HepG2 (cell line): ENCODE results near the gene HSD17B2. TPM values are rescaled to one million over a fixed set of nuclear protein-coding genes. Genes with fewer than 3 reads are reported as not detected.

Experiments used
- ARID5B ChIP-seq: IDR thresholded peaks from 2 replicates; pipeline ENCODE4 v1.4.0; 2020; ENCODE audit warnings: mild to moderate bottlenecking, missing genetic modification reagents
- ESRRA ChIP-seq: sonication (generic); formaldehyde crosslinking; IDR thresholded peaks from 2 replicates; pipeline ENCODE4 v1.5.1; 2020; ENCODE audit warnings: mild to moderate bottlenecking, low read depth, missing genetic modification reagents
- FOXP4 ChIP-seq: sonication (generic); formaldehyde crosslinking; IDR thresholded peaks from 2 replicates; pipeline ENCODE4 v1.4.0; 2020; ENCODE audit warnings: missing genetic modification reagents
- GATAD1 ChIP-seq: IDR thresholded peaks from 2 replicates; pipeline ENCODE4 v1.6.1; 2016; ENCODE audit warnings: missing genetic modification reagents, missing compliant biosample characterization
- HNF1B ChIP-seq: sonication (generic); formaldehyde crosslinking; IDR thresholded peaks from 2 replicates; pipeline ENCODE4 v1.5.1; 2020; ENCODE audit warnings: mild to moderate bottlenecking, moderate library complexity, missing genetic modification reagents
- HNF4G ChIP-seq, 2 experiments: sonication (generic) in 1 of 2; formaldehyde crosslinking in 1 of 2; IDR thresholded peaks; 2 replicates each; pipeline versions ENCODE4 v1.4.0 to v1.6.1; 2011 to 2020; ENCODE audit warnings: borderline replicate concordance in 2 of 2, low read depth in 2 of 2, mild to moderate bottlenecking in 2 of 2, low read length in 1 of 2, missing genetic modification reagents in 1 of 2, moderate library complexity in 1 of 2
- HOXA5 ChIP-seq: sonication (generic); formaldehyde crosslinking; IDR thresholded peaks from 2 replicates; pipeline ENCODE4 v1.4.0; 2020; ENCODE audit warnings: missing genetic modification reagents
- HOXD1 ChIP-seq: sonication (generic); formaldehyde crosslinking; IDR thresholded peaks from 2 replicates; pipeline ENCODE4 v1.5.0; 2020; ENCODE audit warnings: missing genetic modification reagents
- IKZF1 ChIP-seq: fragments of 450-650 bp; IDR thresholded peaks from 2 replicates; pipeline ENCODE4 v1.7.1; 2016
- KLF12 ChIP-seq: sonication (generic); formaldehyde crosslinking; IDR thresholded peaks from 2 replicates; pipeline ENCODE4 v1.4.0; 2020; ENCODE audit warnings: missing genetic modification reagents, borderline replicate concordance
- KLF16 ChIP-seq, 2 experiments: sonication (generic) in 1 of 2; formaldehyde crosslinking in 1 of 2; IDR thresholded peaks; 2 replicates each; pipeline versions ENCODE4 v1.6.1 to v1.8.0; 2016 to 2023; ENCODE audit warnings: missing genetic modification reagents in 2 of 2, missing compliant biosample characterization in 1 of 2
- LCORL ChIP-seq, 2 experiments: fragments of 450-650 bp in 1 of 2; sonication (generic) in 1 of 2; formaldehyde crosslinking in 1 of 2; IDR thresholded peaks; 2 replicates each; pipeline versions ENCODE4 v1.5.0 to v1.6.1; 2017 to 2020; ENCODE audit warnings: antibody characterized with exemption in 1 of 2, missing genetic modification reagents in 1 of 2
- MEF2D ChIP-seq: sonication (generic); formaldehyde crosslinking; IDR thresholded peaks from 2 replicates; pipeline ENCODE4 v1.5.1; 2020; ENCODE audit warnings: mild to moderate bottlenecking, missing genetic modification reagents
- MIER2 ChIP-seq: IDR thresholded peaks from 2 replicates; pipeline ENCODE4 v1.6.1; 2016; ENCODE audit warnings: missing biosample characterization, missing genetic modification reagents
- NCOA2 ChIP-seq: sonication (generic); formaldehyde crosslinking; IDR thresholded peaks from 2 replicates; pipeline ENCODE4 v1.8.0; 2022; ENCODE audit warnings: inconsistent platforms
- NFIC ChIP-seq: IDR thresholded peaks from 2 replicates; pipeline ENCODE4 v1.6.1; 2012; ENCODE audit warnings: mild to moderate bottlenecking, low read length, inconsistent platforms
- NRL ChIP-seq: sonication (generic); formaldehyde crosslinking; IDR thresholded peaks from 2 replicates; pipeline ENCODE4 v1.5.0; 2020; ENCODE audit warnings: missing genetic modification reagents, mild to moderate bottlenecking, moderate library complexity, borderline replicate concordance
- SOX5 ChIP-seq: IDR thresholded peaks from 2 replicates; pipeline ENCODE4 v1.6.1; 2016; ENCODE audit warnings: borderline replicate concordance
- TBX2 ChIP-seq: sonication (generic); formaldehyde crosslinking; IDR thresholded peaks from 2 replicates; pipeline ENCODE4 v1.5.0; 2020; ENCODE audit warnings: missing genetic modification reagents, mild to moderate bottlenecking, borderline replicate concordance
- TEF ChIP-seq: sonication (generic); formaldehyde crosslinking; IDR thresholded peaks from 2 replicates; pipeline ENCODE4 v1.5.0; 2020; ENCODE audit warnings: missing genetic modification reagents
- ZNF264 ChIP-seq: sonication (generic); formaldehyde crosslinking; IDR thresholded peaks from 2 replicates; pipeline ENCODE4 v1.4.0; 2020; ENCODE audit warnings: missing genetic modification reagents
- ZNF331 ChIP-seq: sonication (generic); formaldehyde crosslinking; IDR thresholded peaks from 2 replicates; pipeline ENCODE4 v1.4.0; 2020; ENCODE audit warnings: missing genetic modification reagents
- polyA plus RNA-seq, 8 experiments: library from polyadenylated mRNA; depleted of rRNA in 3 of 8; stranded (reverse) in 7 of 8; unstranded in 1 of 8; fragments of >200 nt; fragmentation: Illumina TruSeq in 4 of 8; extraction: Trizol in 4 of 8; gene quantifications; 2 replicates each; pipeline versions ENCODE4 v1.2.1 to v1.2.3, GENCODE V29; 2011 to 2016; ENCODE audit warnings: low read depth in 4 of 8, missing spikeins in 1 of 8, mixed read lengths in 1 of 8; ENCODE audit not compliant: insufficient read depth in 1 of 8
- total RNA-seq, 5 experiments: library from RNA; depleted of rRNA; stranded (reverse); fragments of >200 nt; fragmentation: Illumina TruSeq; extraction: Trizol; gene quantifications; 2 replicates each; pipeline ENCODE4 v1.2.3, GENCODE V29; 2016; ENCODE audit warnings: low read depth in 1 of 5

HSD17B2 gene
- total and polyA plus RNA-seq, 2 of the 13 experiments (the other 11 are each of a cell fraction or from before 2014, with no cell fraction given) = 26.3 to 69.3 TPM

- 0 out of 2 replicates have a peak, but pooled peaks have one; percentile 46 for TF ChIP-seq ZNF264 (CRISPR knock-in tag)
- TF ChIP-seq TBX2 (CRISPR knock-in tag) = peak; percentile 84
- peak; percentile 60; the same call in 1 of the 2 replicates for TF ChIP-seq HNF1B (CRISPR knock-in tag)
- peak; percentile 57; the same call in 1 of the 2 replicates for TF ChIP-seq MEF2D
- 0 out of 2 replicates have a peak, but pooled peaks have one; percentile 24 for TF ChIP-seq TEF (CRISPR knock-in tag)
- TF ChIP-seq NFIC = no peak; the same call in 1 of the 2 replicates
- peak; percentile 85 for TF ChIP-seq HOXA5 (CRISPR knock-in tag)
- TF ChIP-seq HOXD1 = peak; percentile 87
- 0 out of 4 replicates have a peak, but pooled peaks of 1 of the 2 experiments have one; percentile 16 for TF ChIP-seq KLF16 (CRISPR knock-in tag; IDR thresholded peaks at IDR 0.05)
- TF ChIP-seq FOXP4 (CRISPR knock-in tag) = peak; percentile 78
- TF ChIP-seq LCORL (IDR thresholded peaks at IDR 0.05) = no peak
- TF ChIP-seq LCORL (CRISPR knock-in tag; IDR thresholded peaks at IDR 0.05) = 0 out of 2 replicates have a peak, but pooled peaks have one; percentile 14
- peak; percentile 32; the same call in 1 of the 2 replicates for TF ChIP-seq MIER2 (CRISPR knock-in tag)
- peak; percentile 79 for TF ChIP-seq NCOA2 (CRISPR knock-in tag)
- TF ChIP-seq IKZF1 = no peak
- TF ChIP-seq HNF4G (IDR thresholded peaks at IDR 0.05; ENCODE audit: borderline replicate concordance, low read depth, low read length) = peak; percentile 85
- peak; percentile 41; the same call in 1 of the 2 replicates for TF ChIP-seq HNF4G (CRISPR knock-in tag; IDR thresholded peaks at IDR 0.05; ENCODE audit: borderline replicate concordance, low read depth)
- TF ChIP-seq SOX5 (CRISPR knock-in tag) = peak; percentile 75
- TF ChIP-seq GATAD1 (CRISPR knock-in tag) = 0 out of 2 replicates have a peak, but pooled peaks have one; percentile 12
- TF ChIP-seq ZNF331 (CRISPR knock-in tag) = peak; percentile 55; the same call in 1 of the 2 replicates
- 0 out of 2 replicates have a peak, but pooled peaks have one; percentile 44 for TF ChIP-seq KLF12 (CRISPR knock-in tag)
- TF ChIP-seq ARID5B = peak; percentile 82
- peak; percentile 70; the same call in 1 of the 2 replicates for TF ChIP-seq ESRRA
- no peak for TF ChIP-seq NRL (CRISPR knock-in tag)
Observed at GRCh38 chr16:82059983-82060421, 24.9 kb downstream of the HSD17B2 start (continued).
